B cell (primary cell): ENCODE data around the gene C10orf88. TPM values are rescaled to one million over a fixed set of nuclear protein-coding genes. Genes with fewer than 3 reads are reported as not detected.

Experiments
- ATAC-seq: fragments of 200-7000 bp; cut with Tn5 transposase; one replicate; pipeline ENCODE4 v1.10.0; 2021; ENCODE audit warnings: low read depth, mild to moderate bottlenecking, moderate number of reproducible peaks, moderate library complexity
- CTCF ChIA-PET: fragments of 350-600 bp; sonication (Branson Sonifier 250); formaldehyde crosslinking; loops from one replicate; lab custom pipeline; 2021; ENCODE audit warnings: antibody characterized with exemption, inconsistent platforms; lab: Charles Lee
- POLR2A ChIA-PET: fragments of 350-600 bp; sonication (Branson Sonifier 250); formaldehyde crosslinking; loops from one replicate; lab custom pipeline; 2021; ENCODE audit warnings: antibody characterized with exemption; lab: Charles Lee
- DNase-seq: peaks from one replicate; pipeline ENCODE4 v3.0.0; 2013
- H2AFZ ChIP-seq: 2 replicates; pipeline ENCODE4 v1.6.1; 2012; ENCODE audit warnings: mild to moderate bottlenecking, low read depth, low read length; ENCODE audit not compliant: insufficient read depth, poor library complexity, severe bottlenecking
- H3K27ac ChIP-seq, 2 donors: 1 replicate in 1 of 2; 2 replicates in 1 of 2; pipeline ENCODE4 v1.5.1; 2012 to 2013; ENCODE audit warnings: low read length in 2 of 2, mild to moderate bottlenecking in 2 of 2, moderate library complexity in 1 of 2
- H3K27me3 ChIP-seq, 4 experiments: fragments of 200-600 bp in 1 of 4; sonication (generic) in 1 of 4; replicated peaks in 1 of 4; 1 replicate in 2 of 4; 2 replicates in 2 of 4; pipeline versions ENCODE4 v1.6.1 to v1.7.0; 2013 to 2016; ENCODE audit warnings: low read length in 3 of 4, mild to moderate bottlenecking in 2 of 4, mixed read lengths in 1 of 4, moderate library complexity in 1 of 4; ENCODE audit not compliant: insufficient read depth in 4 of 4, control insufficient read depth in 3 of 4; ENCODE audit errors: control extremely low read depth in 1 of 4
- H3K36me3 ChIP-seq, 2 experiments: replicated peaks in 1 of 2; 1 replicate in 1 of 2; 2 replicates in 1 of 2; pipeline versions ENCODE4 v1.6.1 to v1.7.1; 2013; ENCODE audit warnings: low read length in 1 of 2; ENCODE audit not compliant: insufficient read depth in 2 of 2, control insufficient read depth in 1 of 2; ENCODE audit errors: control extremely low read depth in 1 of 2, extremely low read depth in 1 of 2
- H3K4me1 ChIP-seq, 2 donors: fragments of 200-600 bp in 1 of 2; sonication (generic) in 1 of 2; 1 replicate in 1 of 2; 2 replicates in 1 of 2; pipeline versions ENCODE4 v1.5.1 to v1.6.1; 2013 to 2017; ENCODE audit warnings: low read length in 2 of 2; ENCODE audit not compliant: control insufficient read depth in 2 of 2, insufficient read depth in 2 of 2
- H3K4me2 ChIP-seq: replicated peaks from 2 replicates; pipeline ENCODE3; 2012; ENCODE audit warnings: mild to moderate bottlenecking, low read depth, low read length; ENCODE audit not compliant: poor library complexity, severe bottlenecking
- H3K4me3 ChIP-seq, 5 experiments: fragments of 200-600 bp in 1 of 5; sonication (generic) in 1 of 5; 1 replicate in 3 of 5; 2 replicates in 2 of 5; pipeline versions ENCODE4 v1.5.1 to v1.7.0; 2011 to 2016; ENCODE audit warnings: low read length in 4 of 5, mild to moderate bottlenecking in 4 of 5, low read depth in 2 of 5, control low read depth in 1 of 5, moderate library complexity in 1 of 5; ENCODE audit not compliant: insufficient read depth in 1 of 5; ENCODE audit errors: control extremely low read depth in 1 of 5, extremely low read depth in 1 of 5
- H3K79me2 ChIP-seq: fragments of 200-600 bp; sonication (generic); one replicate; pipeline ENCODE4 v1.6.0; 2016; ENCODE audit warnings: low read length; ENCODE audit not compliant: control insufficient read depth, insufficient read depth
- H3K9ac ChIP-seq: fragments of 200-600 bp; sonication (generic); 2 replicates; pipeline ENCODE4 v1.6.1; 2017; ENCODE audit warnings: mild to moderate bottlenecking, low read length, moderate library complexity
- H3K9me3 ChIP-seq, 3 donors: one replicate each; pipeline versions ENCODE4 v1.6.1 to v1.7.1; 2013; ENCODE audit warnings: low read length in 2 of 3; ENCODE audit not compliant: control insufficient read depth in 2 of 3, insufficient read depth in 1 of 3; ENCODE audit errors: control extremely low read depth in 1 of 3
- H4K20me1 ChIP-seq: 2 replicates; pipeline ENCODE4 v1.6.0; 2012; ENCODE audit warnings: mild to moderate bottlenecking, low read length; ENCODE audit not compliant: insufficient read depth, control insufficient read depth, poor library complexity, severe bottlenecking
- H3K27ac Mint-ChIP-seq: one replicate; pipeline ENCODE4 v1.8.0; 2021; ENCODE audit warnings: mixed read lengths
- H3K27me3 Mint-ChIP-seq: one replicate; pipeline ENCODE4 v1.8.0; 2021; ENCODE audit warnings: mixed read lengths
- H3K4me1 Mint-ChIP-seq: one replicate; pipeline ENCODE4 v1.8.0; 2021; ENCODE audit warnings: mixed read lengths
- H3K4me3 Mint-ChIP-seq: one replicate; pipeline ENCODE4 v1.8.0; 2021; ENCODE audit warnings: mixed read lengths
- H3K9me3 Mint-ChIP-seq: one replicate; pipeline ENCODE4 v1.8.0; 2022; ENCODE audit warnings: mixed read lengths; ENCODE audit not compliant: insufficient read depth
- CTCF ChIP-seq: fragments of 200-600 bp; IDR thresholded peaks from one replicate; pipeline ENCODE4 v1.8.0; 2022; ENCODE audit warnings: antibody characterized with exemption, mild to moderate bottlenecking
- EZH2 ChIP-seq: IDR thresholded peaks from 2 replicates; pipeline ENCODE4 v1.6.1; 2012; ENCODE audit warnings: borderline replicate concordance, low read depth, mild to moderate bottlenecking, moderate library complexity, low read length; ENCODE audit not compliant: insufficient read depth, poor library complexity, severe bottlenecking
- WGBS: methylation state at CpG from one replicate; pipeline ENCODE4 v1.1.5; 2013; ENCODE audit warnings: missing lambda C conversion rate; ENCODE audit not compliant: insufficient coverage; 5-methylcytosine and 5-hydroxymethylcytosine counted together
- intact Hi-C: fragments of 100-400 bp; cut with micrococcal nuclease; formaldehyde crosslinking; loops from one replicate; pipeline ENCODE4 v1.10.0; 2022
- polyA plus RNA-seq: library from polyadenylated mRNA; depleted of rRNA; stranded (reverse); fragments of >200 nt; gene quantifications from 2 replicates; pipeline ENCODE4 v1.2.3, GENCODE V29; 2012
- total RNA-seq, 2 donors: library from RNA; stranded (reverse); fragments of 120-200 nt in 1 of 2; gene quantifications; 1 replicate in 1 of 2; 2 replicates in 1 of 2; pipeline versions ENCODE4 v1.2.3 to v1.2.4, GENCODE V29; 2013 to 2022

Gene C10orf88
- total and polyA plus RNA-seq, 2 donors (not counting 1 experiment from before 2014, with no cell fraction given), result 4.1 to 11.1 TPM

- Mint-ChIP-seq H3K27me3 (no peaks in the 10 kb centered on the region), H3K4me1 (no peaks in the 10 kb centered on the region), H3K4me3 (no peak overlapping the region), H3K27ac (no peak overlapping the region), H3K9me3 (no peaks in the 10 kb centered on the region)
- Histone ChIP-seq H3K4me2 (no peak overlapping the region), H3K4me1 (no peaks in the 10 kb centered on the region), H3K9me3 (no peaks in the 10 kb centered on the region), H4K20me1 (no peaks in the 10 kb centered on the region), H3K27me3 (no peaks in the 10 kb centered on the region), H3K4me3 (no peak overlapping the region), H3K27ac (no peak overlapping the region), H3K9ac (no peak overlapping the region), H3K36me3 (peaks cover 11 to 14% of the 10 kb centered on the region in 2 experiments), H3K79me2 (no peaks in the 10 kb centered on the region), H2AFZ (no peak overlapping the region)
- no peak for ATAC-seq
- ChIA-PET POLR2A (no interaction called here), CTCF (no interaction called here)
- intact Hi-C loops, result no loop called here
- TF ChIP-seq EZH2 (no peak), CTCF (peak; percentile 30)
- no peak for DNase-seq
- WGBS, result no CpG with 5 or more reads among the region's 1 CpG
Observed at GRCh38 chr10:122939133-122939855, 14.7 kb downstream of the C10orf88 start.

DNA sequence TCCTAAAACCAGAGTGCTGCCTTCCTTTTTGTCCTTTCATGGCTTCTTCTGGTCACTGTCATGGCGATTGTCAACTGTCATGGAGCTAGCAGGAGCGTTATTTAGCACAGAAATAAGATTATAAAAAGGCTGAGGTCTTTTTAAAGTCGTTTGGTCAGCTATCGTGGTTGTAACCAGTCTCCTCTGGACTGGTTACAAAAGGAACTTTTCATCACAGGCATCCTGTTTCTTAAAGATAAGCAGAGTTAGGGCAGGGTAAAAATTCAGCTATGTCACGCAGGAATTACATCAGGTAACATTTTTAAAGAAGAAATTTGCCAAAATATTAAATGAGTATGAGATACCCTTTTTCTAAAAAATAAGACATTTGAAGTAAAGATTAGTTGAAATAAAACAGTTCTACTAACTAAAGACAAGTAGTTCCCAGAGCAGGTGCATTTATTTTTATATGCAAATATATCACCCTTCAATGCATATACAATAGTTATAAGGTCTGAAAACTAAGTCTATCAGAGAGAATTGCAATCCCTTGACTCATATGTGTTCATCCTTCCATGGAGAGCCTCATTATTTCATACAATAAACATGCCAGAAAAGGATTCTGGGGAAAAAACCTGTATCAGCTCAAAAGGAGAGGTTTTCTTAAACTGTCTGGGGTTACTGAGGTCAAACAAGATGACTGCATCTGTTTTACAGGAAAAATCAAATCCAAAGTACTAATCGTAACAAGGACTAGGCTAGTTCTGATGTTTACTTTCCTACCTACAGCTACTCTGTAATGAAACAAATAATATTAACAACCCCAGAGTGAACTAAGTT is 22.7 kb downstream of the C10orf88 start:
- no peaks in the 10 kb centered on the region for H3K27me3 ChIP-seq
- H3K9me3 ChIP-seq, result no peaks in the 10 kb centered on the region
- WGBS, result 80% methylated on average over 2 of the region's 6 CpGs
- Mint-ChIP-seq H3K4me1 (no peaks in the 10 kb centered on the region), H3K9me3 (no peaks in the 10 kb centered on the region), H3K27ac (no peak overlapping the region), H3K27me3 (no peaks in the 10 kb centered on the region), H3K4me3 (no peak overlapping the region)
- DNase-seq, result no peak
- H3K27ac ChIP-seq, result no peak overlapping the region
- no peak overlapping the region for H3K4me2 ChIP-seq
- intact Hi-C loops, result no loop called here
- CTCF ChIA-PET, result no interaction called here
- no peak for ATAC-seq
- H3K4me3 ChIP-seq, result no peak overlapping the region
- H3K79me2 ChIP-seq, result no peaks in the 10 kb centered on the region
- TF ChIP-seq EZH2 (no peak), CTCF (no peak)
- H2AFZ ChIP-seq, result no peak overlapping the region
- H3K36me3 ChIP-seq, result peaks cover 0 to 2% of the 10 kb centered on the region in 2 experiments
- H4K20me1 ChIP-seq, result no peaks in the 10 kb centered on the region
- no peaks in the 10 kb centered on the region for H3K4me1 ChIP-seq
- POLR2A ChIA-PET, result no interaction called here
- H3K9ac ChIP-seq, result no peak overlapping the region
